CD4-positive, CD25-positive, alpha-beta regulatory T cell (primary cell): ENCODE measurements around the gene MBNL1. TPM values are rescaled to one million over a fixed set of nuclear protein-coding genes. Genes with fewer than 3 reads are reported as not detected.

Experiments used
- ATAC-seq, 2 donors: fragments of 150-1000 bp; cut with Tn5 transposase; one replicate each; pipeline ENCODE4 v1.10.0; 2021; ENCODE audit warnings: low read depth in 2 of 2, moderate number of reproducible peaks in 2 of 2, moderate library complexity in 1 of 2
- DNase-seq, 3 donors: peaks; one replicate each; pipeline versions ENCODE4 v3.0.0 to v3.0.0-alpha.2; 2012 to 2022; ENCODE audit warnings: mixed read lengths in 1 of 3
- H3K27ac ChIP-seq: one replicate; pipeline ENCODE4 v1.7.0; 2013; ENCODE audit warnings: mild to moderate bottlenecking, low read length; ENCODE audit not compliant: insufficient read depth, poor library complexity, severe bottlenecking
- H3K27me3 ChIP-seq: one replicate; pipeline ENCODE4 v1.7.0; 2013; ENCODE audit warnings: low read length; ENCODE audit not compliant: control insufficient read depth, insufficient read depth
- H3K36me3 ChIP-seq: one replicate; pipeline ENCODE4 v1.7.0; 2013; ENCODE audit warnings: mild to moderate bottlenecking, low read length, moderate library complexity; ENCODE audit not compliant: control insufficient read depth, insufficient read depth
- H3K4me1 ChIP-seq: 2 replicates; pipeline ENCODE4 v1.7.0; 2013; ENCODE audit warnings: mild to moderate bottlenecking, low read length; ENCODE audit not compliant: insufficient read depth, control insufficient read depth, poor library complexity, severe bottlenecking
- H3K4me3 ChIP-seq: one replicate; pipeline ENCODE4 v1.7.0; 2013; ENCODE audit warnings: low read depth, mild to moderate bottlenecking, low read length, moderate library complexity
- H3K9me3 ChIP-seq, 2 experiments: 1 replicate in 1 of 2; 2 replicates in 1 of 2; pipeline ENCODE4 v1.7.0; 2013; ENCODE audit warnings: low read length in 2 of 2, mild to moderate bottlenecking in 1 of 2, moderate library complexity in 1 of 2; ENCODE audit not compliant: control insufficient read depth in 2 of 2
- H3K27ac Mint-ChIP-seq, 3 donors: one replicate each; pipeline ENCODE4 v1.8.0; 2020 to 2022; ENCODE audit warnings: mild to moderate bottlenecking in 3 of 3, mixed read lengths in 3 of 3, moderate library complexity in 2 of 3
- H3K27me3 Mint-ChIP-seq: one replicate; pipeline ENCODE4 v1.8.0; 2022; ENCODE audit warnings: mild to moderate bottlenecking, mixed read lengths
- H3K36me3 Mint-ChIP-seq: one replicate; pipeline ENCODE4 v1.8.0; 2020; ENCODE audit warnings: mixed read lengths
- H3K4me1 Mint-ChIP-seq, 4 donors: one replicate each; pipeline ENCODE4 v1.8.0; 2020 to 2022; ENCODE audit warnings: mixed read lengths in 4 of 4, mild to moderate bottlenecking in 1 of 4
- H3K4me3 Mint-ChIP-seq, 4 donors: one replicate each; pipeline ENCODE4 v1.8.0; 2020 to 2022; ENCODE audit warnings: mild to moderate bottlenecking in 4 of 4, mixed read lengths in 4 of 4, moderate library complexity in 3 of 4
- H3K9me3 Mint-ChIP-seq, 7 donors: one replicate each; pipeline ENCODE4 v1.8.0; 2020 to 2022; ENCODE audit warnings: mixed read lengths in 7 of 7, mild to moderate bottlenecking in 3 of 7, moderate library complexity in 2 of 7
- polyA plus RNA-seq, 4 donors: library from polyadenylated mRNA; unstranded; fragments of 300-500 nt; fragmentation: Illumina TruSeq; gene quantifications; one replicate each; pipeline ENCODE4 v1.2.3, GENCODE V29; 2021
- total RNA-seq: library from RNA; stranded (reverse); gene quantifications from one replicate; pipeline ENCODE4 v1.2.3, GENCODE V29; 2022

Gene MBNL1
- total and polyA plus RNA-seq, 5 donors from 2014 or later, result 221 to 726 (median 252) TPM

- Histone ChIP-seq H3K36me3 (peaks cover 12% of the 10 kb centered on the region), H3K4me3 (peak overlapping the region; percentile 63), H3K4me1 (peaks cover 77% of the 10 kb centered on the region), H3K9me3 (no peaks in the 10 kb centered on the region), H3K27ac (peak overlapping the region; percentile 60), H3K27me3 (no peaks in the 10 kb centered on the region)
- Mint-ChIP-seq H3K9me3 (no peaks in the 10 kb centered on the region), H3K4me1 (peaks cover 44 to 91% (median 71%) of the 10 kb centered on the region in 4 donors), H3K36me3 (peaks cover 25% of the 10 kb centered on the region), H3K27ac (peak overlapping the region; percentile 10 to 92 (median 85)), H3K27me3 (no peaks in the 10 kb centered on the region), H3K4me3 (peak overlapping the region; percentile 31 to 89 (median 46))
- ATAC-seq (no peak), DNase-seq (no peak)
Observed at GRCh38 chr3:152381881-152382295, 113.2 kb downstream of the MBNL1 start.

GRCh38 chr3:152382312-152383135 lies 113.8 kb downstream of the MBNL1 start:
- Mint-ChIP-seq H3K9me3 (no peaks in the 10 kb centered on the region), H3K4me1 (peaks cover 47 to 92% (median 70%) of the 10 kb centered on the region in 4 donors), H3K36me3 (peaks cover 24% of the 10 kb centered on the region), H3K27ac (peak overlapping the region; percentile 76 to 85 (median 84)), H3K4me3 (peak overlapping the region; percentile 37 to 89 (median 80)), H3K27me3 (no peaks in the 10 kb centered on the region)
- H3K4me1 ChIP-seq, result peaks cover 83% of the 10 kb centered on the region
- peak overlapping the region; percentile 60 for H3K27ac ChIP-seq
- DNase-seq, result no peak
- H3K4me3 ChIP-seq, result peak overlapping the region; percentile 63
- H3K9me3 ChIP-seq, result no peaks in the 10 kb centered on the region
- no peak for ATAC-seq
- no peaks in the 10 kb centered on the region for H3K27me3 ChIP-seq
- H3K36me3 ChIP-seq, result peaks cover 10% of the 10 kb centered on the region

DNA sequence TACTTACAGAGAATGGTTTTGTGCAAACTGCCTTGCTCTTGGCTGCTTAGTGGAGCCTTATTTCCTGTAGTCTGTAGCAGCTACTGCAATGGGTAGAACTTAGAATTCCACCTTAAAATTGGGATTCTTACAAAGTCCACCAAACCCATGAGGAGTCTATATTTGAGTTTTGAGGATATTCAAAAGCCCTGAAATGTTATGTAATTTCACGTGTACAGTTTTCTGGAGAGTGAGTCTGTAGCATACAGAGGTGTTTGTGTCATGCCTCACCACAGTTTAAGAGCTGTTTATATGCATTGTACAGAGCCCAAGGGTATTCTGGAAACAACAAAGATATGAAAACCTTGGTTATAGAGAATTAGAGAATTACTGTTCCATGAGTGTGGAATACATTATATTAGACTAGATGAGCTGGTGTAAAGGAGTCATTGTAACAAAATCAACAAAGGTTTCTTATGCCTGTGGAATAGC lies 114.4 kb downstream of the MBNL1 start:
- H3K4me3 ChIP-seq, result peak overlapping the region; percentile 63
- no peaks in the 10 kb centered on the region for H3K27me3 Mint-ChIP-seq
- H3K9me3 ChIP-seq, result no peaks in the 10 kb centered on the region
- no peaks in the 10 kb centered on the region for H3K9me3 Mint-ChIP-seq
- H3K4me3 Mint-ChIP-seq, result peak overlapping the region; percentile 21 to 89 (median 58)
- ATAC-seq, result peak in 1 of 2 donors; percentile 20
- DNase-seq, result no peak
- peaks cover 85% of the 10 kb centered on the region for H3K4me1 ChIP-seq
- H3K27me3 ChIP-seq, result no peaks in the 10 kb centered on the region
- peaks cover 7% of the 10 kb centered on the region for H3K36me3 ChIP-seq
- H3K4me1 Mint-ChIP-seq, result peaks cover 53 to 92% (median 70%) of the 10 kb centered on the region in 4 donors
- H3K36me3 Mint-ChIP-seq, result peaks cover 19% of the 10 kb centered on the region
- peak overlapping the region; percentile 60 for H3K27ac ChIP-seq
- H3K27ac Mint-ChIP-seq, result peak overlapping the region; percentile 11 to 85 (median 76)

GRCh38 chr3:152384412-152384811 lies 115.7 kb downstream of the MBNL1 start:
- Histone ChIP-seq H3K27ac (peak overlapping the region; percentile 56), H3K4me3 (peak overlapping the region; percentile 52), H3K4me1 (peaks cover 76% of the 10 kb centered on the region), H3K27me3 (no peaks in the 10 kb centered on the region), H3K36me3 (peaks cover 11% of the 10 kb centered on the region), H3K9me3 (no peaks in the 10 kb centered on the region)
- Mint-ChIP-seq H3K9me3 (no peaks in the 10 kb centered on the region), H3K4me1 (peaks cover 56 to 94% (median 72%) of the 10 kb centered on the region in 4 donors), H3K27me3 (no peaks in the 10 kb centered on the region), H3K4me3 (peak overlapping the region; percentile 11 to 73 (median 56)), H3K36me3 (peaks cover 22% of the 10 kb centered on the region), H3K27ac (peak overlapping the region; percentile 26 to 79 (median 54))
- ATAC-seq (peak; percentile 52 to 57), DNase-seq (peak in 2 of 3 donors; percentile 12 to 26)

GRCh38 chr3:152385761-152386160 lies 117.0 kb downstream of the MBNL1 start:
- peaks cover 74% of the 10 kb centered on the region for H3K4me1 ChIP-seq
- peak overlapping the region; percentile 56 for H3K27ac ChIP-seq
- Mint-ChIP-seq H3K4me1 (peaks cover 56 to 91% (median 67%) of the 10 kb centered on the region in 4 donors), H3K27me3 (no peaks in the 10 kb centered on the region), H3K4me3 (peak overlapping the region in 3 of 4 donors; percentile 30 to 51 (median 45)), H3K9me3 (no peaks in the 10 kb centered on the region), H3K27ac (peak overlapping the region; percentile 43 to 74 (median 62)), H3K36me3 (peaks cover 25% of the 10 kb centered on the region)
- peaks cover 18% of the 10 kb centered on the region for H3K36me3 ChIP-seq
- H3K4me3 ChIP-seq, result peak overlapping the region; percentile 4
- no peaks in the 10 kb centered on the region for H3K9me3 ChIP-seq
- DNase-seq (no peak), ATAC-seq (no peak)
- no peaks in the 10 kb centered on the region for H3K27me3 ChIP-seq

DNA sequence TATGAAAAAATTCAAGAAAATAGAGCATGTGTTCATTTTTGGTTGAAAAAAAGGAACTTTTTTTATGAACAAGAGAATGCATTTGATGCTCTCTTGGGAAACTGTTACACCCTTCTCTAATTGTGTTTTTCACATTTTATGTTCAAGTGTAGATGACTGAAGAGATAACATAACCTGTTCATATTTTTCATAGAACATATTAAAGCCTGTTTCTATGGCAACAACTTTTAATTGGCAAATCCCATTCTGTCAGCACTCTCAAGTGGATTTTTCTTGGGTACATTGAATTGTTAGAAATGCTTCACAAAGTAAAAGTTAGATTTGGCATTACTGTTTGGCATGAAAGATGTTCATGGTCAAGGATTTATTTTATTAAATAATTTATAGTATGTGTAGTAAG lies 117.5 kb downstream of the MBNL1 start:
- H3K36me3 Mint-ChIP-seq, result peaks cover 29% of the 10 kb centered on the region
- no peaks in the 10 kb centered on the region for H3K9me3 Mint-ChIP-seq
- Histone ChIP-seq H3K4me3 (no peak overlapping the region), H3K27ac (peak overlapping the region; percentile 56), H3K27me3 (no peaks in the 10 kb centered on the region), H3K4me1 (peaks cover 70% of the 10 kb centered on the region), H3K36me3 (peaks cover 21% of the 10 kb centered on the region), H3K9me3 (no peaks in the 10 kb centered on the region)
- no peak for DNase-seq
- peak overlapping the region in 2 of 3 donors; percentile 62 to 74 for H3K27ac Mint-ChIP-seq
- ATAC-seq, result no peak
- peak overlapping the region in 2 of 4 donors; percentile 30 to 45 for H3K4me3 Mint-ChIP-seq
- H3K27me3 Mint-ChIP-seq, result no peaks in the 10 kb centered on the region
- peaks cover 60 to 91% (median 70%) of the 10 kb centered on the region in 4 donors for H3K4me1 Mint-ChIP-seq

DNA sequence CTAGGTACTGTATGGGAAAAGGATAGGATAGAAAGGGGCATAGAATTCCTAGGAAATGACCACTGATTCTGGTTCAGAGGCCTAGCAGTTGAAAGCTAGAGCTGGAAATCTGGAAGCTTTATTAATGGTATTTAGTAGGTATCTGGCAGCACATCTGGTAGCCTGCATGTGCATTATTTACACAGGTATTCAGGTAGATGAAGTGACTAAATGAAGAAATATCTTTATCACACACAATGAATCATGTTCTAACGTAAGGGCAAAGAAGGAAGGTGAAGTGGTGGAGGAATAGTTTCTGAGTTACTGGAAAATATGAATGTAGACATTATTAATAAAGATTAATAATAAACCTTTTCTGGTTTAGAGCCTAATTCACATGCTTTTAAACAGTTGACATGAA lies 119.9 kb downstream of the MBNL1 start:
- H3K27ac Mint-ChIP-seq, result peak overlapping the region; percentile 6 to 32 (median 26)
- H3K4me1 ChIP-seq, result peaks cover 71% of the 10 kb centered on the region
- H3K27me3 Mint-ChIP-seq, result no peaks in the 10 kb centered on the region
- no peaks in the 10 kb centered on the region for H3K27me3 ChIP-seq
- peaks cover 30% of the 10 kb centered on the region for H3K36me3 ChIP-seq
- peaks cover 32% of the 10 kb centered on the region for H3K36me3 Mint-ChIP-seq
- peaks cover 64 to 92% (median 69%) of the 10 kb centered on the region in 4 donors for H3K4me1 Mint-ChIP-seq
- H3K4me3 ChIP-seq, result peak overlapping the region; percentile 0
- H3K9me3 Mint-ChIP-seq, result peaks cover 0 to 1% (median 0%) of the 10 kb centered on the region in 7 donors
- peak overlapping the region in 1 of 4 donors; percentile 48 for H3K4me3 Mint-ChIP-seq
- H3K9me3 ChIP-seq, result no peaks in the 10 kb centered on the region
- ATAC-seq (no peak), DNase-seq (no peak)
- H3K27ac ChIP-seq, result peak overlapping the region; percentile 14
